GM21367 (cell line): Measurements from ENCODE around the gene ICA1.

ENCODE experiments used
- ATAC-seq: cut with Tn5 transposase; IDR thresholded peaks from one replicate; pipeline ENCODE4 v1.9.1; 2021; ENCODE audit not compliant: unreplicated experiment

ICA1 gene

GRCh38 chr7:8135417-8135816 lies 126.5 kb downstream of the ICA1 start:
- no peak for ATAC-seq

- peak; percentile 64 for ATAC-seq
Measured at GRCh38 chr7:8134089-8134733, 127.8 kb downstream of the ICA1 start.

GRCh38 chr7:8133188-8133848 lies 128.6 kb downstream of the ICA1 start:
- ATAC-seq = no peak

GRCh38 chr7:8131694-8132605 lies 130.0 kb downstream of the ICA1 start:
- ATAC-seq = peak; percentile 48

GRCh38 chr7:8130663-8131062 lies 131.3 kb downstream of the ICA1 start:
- ATAC-seq = no peak

GRCh38 chr7:8129318-8129659 lies 132.7 kb downstream of the ICA1 start:
- ATAC-seq = no peak

- no peak for ATAC-seq
Measured at GRCh38 chr7:8128449-8129317, 133.3 kb downstream of the ICA1 start.

GRCh38 chr7:8126601-8127167 lies 135.3 kb downstream of the ICA1 start:
- no peak for ATAC-seq

GRCh38 chr7:8125680-8126444 lies 136.1 kb downstream of the ICA1 start:
- ATAC-seq = peak; percentile 68

- ATAC-seq = no peak
Measured at GRCh38 chr7:8121243-8121642, 140.7 kb downstream of the ICA1 start.

GRCh38 chr7:8120390-8121058 lies 141.4 kb downstream of the ICA1 start:
- ATAC-seq = no peak

GRCh38 chr7:8119262-8119661 lies 142.7 kb downstream of the ICA1 start:
- no peak for ATAC-seq

GRCh38 chr7:8117195-8117594 lies 144.8 kb downstream of the ICA1 start:
- ATAC-seq = no peak

- peak; percentile 92 for ATAC-seq
Measured at GRCh38 chr7:8115547-8116402, 146.2 kb downstream of the ICA1 start.

- no peak for ATAC-seq
Measured at GRCh38 chr7:8114175-8114574, 147.8 kb downstream of the ICA1 start.

GRCh38 chr7:8113184-8113583 lies 148.8 kb downstream of the ICA1 start:
- no peak for ATAC-seq

GRCh38 chr7:8112685-8113084 lies 149.3 kb downstream of the ICA1 start:
- no peak for ATAC-seq

GRCh38 chr7:8111282-8111960 lies 150.5 kb downstream of the ICA1 start:
- ATAC-seq = no peak
